Bronchial epithelial cell (primary cell): ENCODE measurements around the gene LRP1B. TPM values are rescaled to one million over a fixed set of nuclear protein-coding genes. Genes with fewer than 3 reads are reported as not detected.

ENCODE experiments used
- DNase-seq: peaks from one replicate; pipeline ENCODE4 v3.0.0-alpha.2; 2010; ENCODE audit warnings: low read depth
- FAIRE-seq: peaks from 2 replicates; lab custom pipeline; 2011; peaks lifted over from hg19 to GRCh38; lab: Jason Lieb, UNC
- H3K27me3 ChIP-seq: 2 replicates; pipeline ENCODE4 v1.5.1; 2011; ENCODE audit warnings: low read length; ENCODE audit not compliant: control insufficient read depth, insufficient read depth
- H3K36me3 ChIP-seq: 2 replicates; pipeline ENCODE4 v1.5.1; 2011; ENCODE audit warnings: low read length; ENCODE audit not compliant: control insufficient read depth, insufficient read depth
- H3K4me3 ChIP-seq: 2 replicates; pipeline ENCODE4 v1.5.1; 2011; ENCODE audit warnings: mild to moderate bottlenecking, low read depth, low read length, control low read depth
- total RNA-seq: library from RNA; depleted of rRNA; stranded (reverse); fragments of >200 nt; gene quantifications from 2 replicates; pipeline ENCODE4 v1.2.1, GENCODE V29; 2014
- TF ChIP-seq, protein P1 (sequence below): IDR thresholded peaks from 2 replicates; pipeline ENCODE4 v1.5.1; 2011; ENCODE audit warnings: mild to moderate bottlenecking, moderate library complexity, low read length, control low read depth, inconsistent platforms; ENCODE audit not compliant: insufficient read depth, severe bottlenecking

LRP1B gene
- total RNA-seq, 1 donor from 2014 or later = under 0.01 TPM

GRCh38 chr2:140851258-140851981 lies 1279.4 kb downstream of the LRP1B start:
- H3K27me3 ChIP-seq = no peaks in the 10 kb centered on the region
- no peak overlapping the region for H3K4me3 ChIP-seq
- DNase-seq = no peak
- H3K36me3 ChIP-seq = no peaks in the 10 kb centered on the region
- no peak for FAIRE-seq
- TF ChIP-seq, protein P1, sequence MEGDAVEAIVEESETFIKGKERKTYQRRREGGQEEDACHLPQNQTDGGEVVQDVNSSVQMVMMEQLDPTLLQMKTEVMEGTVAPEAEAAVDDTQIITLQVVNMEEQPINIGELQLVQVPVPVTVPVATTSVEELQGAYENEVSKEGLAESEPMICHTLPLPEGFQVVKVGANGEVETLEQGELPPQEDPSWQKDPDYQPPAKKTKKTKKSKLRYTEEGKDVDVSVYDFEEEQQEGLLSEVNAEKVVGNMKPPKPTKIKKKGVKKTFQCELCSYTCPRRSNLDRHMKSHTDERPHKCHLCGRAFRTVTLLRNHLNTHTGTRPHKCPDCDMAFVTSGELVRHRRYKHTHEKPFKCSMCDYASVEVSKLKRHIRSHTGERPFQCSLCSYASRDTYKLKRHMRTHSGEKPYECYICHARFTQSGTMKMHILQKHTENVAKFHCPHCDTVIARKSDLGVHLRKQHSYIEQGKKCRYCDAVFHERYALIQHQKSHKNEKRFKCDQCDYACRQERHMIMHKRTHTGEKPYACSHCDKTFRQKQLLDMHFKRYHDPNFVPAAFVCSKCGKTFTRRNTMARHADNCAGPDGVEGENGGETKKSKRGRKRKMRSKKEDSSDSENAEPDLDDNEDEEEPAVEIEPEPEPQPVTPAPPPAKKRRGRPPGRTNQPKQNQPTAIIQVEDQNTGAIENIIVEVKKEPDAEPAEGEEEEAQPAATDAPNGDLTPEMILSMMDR = no peak

- TF ChIP-seq, protein P1 = no peak
- DNase-seq = no peak
- FAIRE-seq = no peak
- no peaks in the 10 kb centered on the region for H3K36me3 ChIP-seq
- no peaks in the 10 kb centered on the region for H3K27me3 ChIP-seq
- H3K4me3 ChIP-seq = no peak overlapping the region
Measured at GRCh38 chr2:140843186-140843585, 1287.6 kb downstream of the LRP1B start.

DNA sequence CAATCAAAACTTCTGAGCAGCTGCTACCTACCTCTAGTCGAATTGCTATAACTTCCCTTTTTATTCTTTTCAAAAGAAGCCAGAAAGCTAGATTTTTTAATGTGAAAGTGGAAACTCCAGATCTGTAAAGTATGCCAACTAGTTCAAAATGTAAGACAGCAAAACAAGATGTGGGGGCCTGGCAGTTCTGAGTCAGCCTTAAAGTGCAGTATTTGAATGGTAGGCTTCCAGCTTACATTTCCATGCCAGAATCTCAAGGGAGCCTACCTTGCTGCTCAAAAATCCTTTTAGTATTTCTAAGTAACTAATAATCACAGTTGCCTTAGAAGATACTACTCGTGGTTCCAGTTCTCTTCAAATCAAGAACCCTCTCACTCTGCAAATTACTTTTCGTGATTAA lies 1288.7 kb downstream of the LRP1B start:
- no peaks in the 10 kb centered on the region for H3K36me3 ChIP-seq
- no peak for DNase-seq
- H3K4me3 ChIP-seq = no peak overlapping the region
- H3K27me3 ChIP-seq = no peaks in the 10 kb centered on the region
- FAIRE-seq = no peak
- TF ChIP-seq, protein P1 = no peak

- H3K27me3 ChIP-seq = no peaks in the 10 kb centered on the region
- H3K4me3 ChIP-seq = no peak overlapping the region
- no peak for FAIRE-seq
- DNase-seq = no peak
- no peaks in the 10 kb centered on the region for H3K36me3 ChIP-seq
- TF ChIP-seq, protein P1 = no peak
Measured at GRCh38 chr2:140841141-140841540, 1289.7 kb downstream of the LRP1B start.

- no peak for DNase-seq
- FAIRE-seq = no peak
- Histone ChIP-seq H3K4me3 (no peak overlapping the region), H3K36me3 (no peaks in the 10 kb centered on the region), H3K27me3 (no peaks in the 10 kb centered on the region)
- TF ChIP-seq, protein P1 = no peak
Measured at GRCh38 chr2:140836826-140837225, 1294.0 kb downstream of the LRP1B start.

DNA sequence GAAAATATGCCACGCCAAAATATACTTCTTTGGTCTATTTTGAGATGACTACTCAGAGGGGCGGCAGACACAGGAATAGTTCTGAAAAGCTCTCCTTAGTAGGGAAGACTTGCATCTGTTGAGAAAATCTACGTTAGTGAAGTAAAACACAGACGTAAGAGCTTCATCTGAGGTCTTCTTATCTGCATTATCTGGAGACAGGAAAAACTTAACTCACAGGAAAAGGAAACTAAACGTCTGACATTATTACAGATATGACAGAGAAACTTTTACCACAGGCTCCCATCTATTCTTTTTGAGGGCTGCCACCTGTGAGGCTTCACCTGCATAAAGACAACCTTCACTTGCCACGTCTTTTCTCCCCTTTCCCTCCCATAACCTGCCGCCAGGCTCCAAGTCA lies 1295.7 kb downstream of the LRP1B start:
- no peaks in the 10 kb centered on the region for H3K36me3 ChIP-seq
- FAIRE-seq = no peak
- TF ChIP-seq, protein P1 = no peak
- no peak overlapping the region for H3K4me3 ChIP-seq
- H3K27me3 ChIP-seq = no peaks in the 10 kb centered on the region
- no peak for DNase-seq
